ES-I3 (cell line): ENCODE data around the gene NARS2.

Experiments used
- H3K36me3 ChIP-seq: 2 replicates; pipeline ENCODE4 v1.6.1; 2013; ENCODE audit warnings: mild to moderate bottlenecking, low read length, control low read depth, moderate library complexity; ENCODE audit not compliant: insufficient read depth
- H3K4me1 ChIP-seq: 2 replicates; pipeline ENCODE4 v1.6.1; 2013; ENCODE audit warnings: mild to moderate bottlenecking, control low read depth, low read length; ENCODE audit not compliant: insufficient read depth
- H3K9ac ChIP-seq: 2 replicates; pipeline ENCODE4 v1.6.1; 2013; ENCODE audit warnings: low read depth, mild to moderate bottlenecking, low read length, moderate library complexity
- H3K9me3 ChIP-seq: 2 replicates; pipeline ENCODE4 v1.6.1; 2013; ENCODE audit warnings: mild to moderate bottlenecking, low read length, moderate library complexity; ENCODE audit not compliant: control insufficient read depth, insufficient read depth

NARS2 gene

DNA sequence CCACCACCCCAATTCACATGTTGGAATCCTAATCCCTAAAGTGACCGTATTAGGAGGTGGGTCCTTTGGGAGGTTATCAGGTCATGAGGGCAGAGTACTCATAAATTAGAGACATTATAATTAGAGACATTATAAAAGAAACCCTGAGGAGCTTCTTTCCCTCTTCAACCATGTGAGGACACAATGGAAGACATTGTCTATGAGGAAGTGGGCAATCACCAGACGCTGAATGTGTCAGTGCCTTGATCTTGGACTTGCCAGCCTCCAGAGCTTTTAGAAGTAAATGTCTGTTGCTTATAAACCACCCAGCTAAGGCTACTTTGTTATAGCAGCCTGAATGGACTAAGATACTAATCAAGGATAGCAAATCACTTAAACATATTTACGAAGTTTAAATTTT, 171.8 kb downstream of the NARS2 start:
- Histone ChIP-seq H3K4me1 (peaks cover 12% of the 10 kb centered on the region), H3K9me3 (no peaks in the 10 kb centered on the region; the same call in 1 of the 2 replicates), H3K9ac (no peak overlapping the region)

GRCh38 chr11:78400702-78401101, 174.0 kb downstream of the NARS2 start:
- no peak overlapping the region for H3K9ac ChIP-seq
- no peaks in the 10 kb centered on the region; the same call in 1 of the 2 replicates for H3K9me3 ChIP-seq
- no peaks in the 10 kb centered on the region for H3K36me3 ChIP-seq
- H3K4me1 ChIP-seq, result peaks cover 12% of the 10 kb centered on the region

More for the DNA sequence above, 171.8 kb downstream of the NARS2 start:
- H3K36me3 ChIP-seq, result no peaks in the 10 kb centered on the region

- H3K9me3 ChIP-seq, result no peaks in the 10 kb centered on the region; the same call in 1 of the 2 replicates
- H3K4me1 ChIP-seq, result peaks cover 12% of the 10 kb centered on the region
- H3K36me3 ChIP-seq, result no peaks in the 10 kb centered on the region
- no peak overlapping the region for H3K9ac ChIP-seq
Observed at GRCh38 chr11:78400116-78400515, 174.5 kb downstream of the NARS2 start.

DNA sequence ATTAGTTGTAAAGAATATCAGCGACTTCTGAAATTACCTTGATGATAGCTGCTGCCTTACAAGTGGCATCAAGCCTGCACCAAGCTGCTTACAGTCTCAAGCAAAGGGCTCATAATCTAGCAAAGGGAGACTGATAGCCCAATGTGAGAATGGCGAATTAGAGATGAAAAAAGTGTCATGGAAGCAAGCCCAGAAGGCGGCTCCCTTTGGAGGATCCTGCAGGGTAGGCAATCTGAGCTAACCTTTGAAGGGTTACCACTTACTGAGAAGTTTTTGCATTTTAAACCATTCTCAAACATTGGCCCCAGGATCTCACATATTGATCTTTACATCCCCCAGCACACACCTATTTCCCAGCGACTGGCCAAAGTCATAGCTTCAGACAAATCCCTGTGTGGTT, 175.5 kb downstream of the NARS2 start:
- H3K9me3 ChIP-seq, result no peaks in the 10 kb centered on the region; the same call in 1 of the 2 replicates
- H3K4me1 ChIP-seq, result peaks cover 12% of the 10 kb centered on the region
- H3K36me3 ChIP-seq, result no peaks in the 10 kb centered on the region
- H3K9ac ChIP-seq, result no peak overlapping the region

GRCh38 chr11:78398715-78399114, 175.9 kb downstream of the NARS2 start:
- Histone ChIP-seq H3K9ac (no peak overlapping the region), H3K9me3 (no peaks in the 10 kb centered on the region; the same call in 1 of the 2 replicates), H3K36me3 (no peaks in the 10 kb centered on the region), H3K4me1 (peaks cover 12% of the 10 kb centered on the region)

DNA sequence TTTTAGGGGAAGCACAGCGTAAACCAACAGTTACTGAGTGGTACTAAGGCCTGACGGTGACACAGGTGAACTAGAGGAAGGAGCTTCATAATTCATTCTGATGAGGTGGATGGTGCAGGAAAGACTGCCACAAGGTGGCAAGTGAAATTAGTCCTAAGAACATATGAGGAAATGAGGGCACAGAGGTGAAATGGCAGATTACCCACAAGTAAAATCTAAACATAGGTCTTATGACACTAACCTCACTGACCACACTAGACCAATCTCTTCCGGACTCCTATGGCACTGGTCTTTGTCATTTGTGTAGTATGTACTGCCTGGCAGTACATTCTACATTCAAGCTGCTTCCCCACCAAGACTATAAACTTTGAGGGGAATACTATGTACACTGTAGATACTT, 177.3 kb downstream of the NARS2 start:
- no peaks in the 10 kb centered on the region for H3K36me3 ChIP-seq
- peaks cover 12% of the 10 kb centered on the region for H3K4me1 ChIP-seq

GRCh38 chr11:78395597-78395996, 179.1 kb downstream of the NARS2 start:
- peaks cover 12% of the 10 kb centered on the region for H3K4me1 ChIP-seq
- H3K36me3 ChIP-seq, result no peaks in the 10 kb centered on the region
- H3K9ac ChIP-seq, result no peak overlapping the region
- H3K9me3 ChIP-seq, result no peaks in the 10 kb centered on the region

More for the DNA sequence above, 177.3 kb downstream of the NARS2 start:
- Histone ChIP-seq H3K9me3 (no peaks in the 10 kb centered on the region), H3K9ac (no peak overlapping the region)

GRCh38 chr11:78392854-78393253, 181.8 kb downstream of the NARS2 start:
- Histone ChIP-seq H3K4me1 (no peaks in the 10 kb centered on the region), H3K9ac (no peak overlapping the region), H3K9me3 (no peaks in the 10 kb centered on the region), H3K36me3 (no peaks in the 10 kb centered on the region)

DNA sequence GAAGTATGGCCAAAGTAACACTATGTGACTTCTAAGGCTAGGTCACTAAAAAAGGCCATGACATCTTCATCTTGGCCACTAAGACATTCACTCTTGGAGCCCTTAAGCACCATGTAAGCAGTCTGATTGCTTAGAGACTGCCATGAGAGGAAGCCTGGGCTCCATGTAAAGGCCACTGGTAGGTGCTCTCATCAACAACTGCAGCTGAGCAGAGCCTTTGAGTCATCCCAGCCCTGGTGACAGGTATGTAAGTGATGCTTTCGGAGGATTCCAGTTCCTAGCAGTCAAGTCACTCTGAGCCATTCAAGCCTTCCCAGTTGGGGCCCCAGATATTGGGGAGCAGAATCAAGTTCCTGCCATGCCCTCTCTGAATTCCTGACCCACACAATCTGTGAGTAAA, 183.2 kb downstream of the NARS2 start:
- Histone ChIP-seq H3K36me3 (no peaks in the 10 kb centered on the region), H3K9me3 (no peaks in the 10 kb centered on the region), H3K4me1 (no peaks in the 10 kb centered on the region), H3K9ac (no peak overlapping the region)

- no peaks in the 10 kb centered on the region for H3K36me3 ChIP-seq
- H3K9me3 ChIP-seq, result no peaks in the 10 kb centered on the region
- no peaks in the 10 kb centered on the region for H3K4me1 ChIP-seq
- no peak overlapping the region for H3K9ac ChIP-seq
Observed at GRCh38 chr11:78390809-78391208, 183.9 kb downstream of the NARS2 start.

DNA sequence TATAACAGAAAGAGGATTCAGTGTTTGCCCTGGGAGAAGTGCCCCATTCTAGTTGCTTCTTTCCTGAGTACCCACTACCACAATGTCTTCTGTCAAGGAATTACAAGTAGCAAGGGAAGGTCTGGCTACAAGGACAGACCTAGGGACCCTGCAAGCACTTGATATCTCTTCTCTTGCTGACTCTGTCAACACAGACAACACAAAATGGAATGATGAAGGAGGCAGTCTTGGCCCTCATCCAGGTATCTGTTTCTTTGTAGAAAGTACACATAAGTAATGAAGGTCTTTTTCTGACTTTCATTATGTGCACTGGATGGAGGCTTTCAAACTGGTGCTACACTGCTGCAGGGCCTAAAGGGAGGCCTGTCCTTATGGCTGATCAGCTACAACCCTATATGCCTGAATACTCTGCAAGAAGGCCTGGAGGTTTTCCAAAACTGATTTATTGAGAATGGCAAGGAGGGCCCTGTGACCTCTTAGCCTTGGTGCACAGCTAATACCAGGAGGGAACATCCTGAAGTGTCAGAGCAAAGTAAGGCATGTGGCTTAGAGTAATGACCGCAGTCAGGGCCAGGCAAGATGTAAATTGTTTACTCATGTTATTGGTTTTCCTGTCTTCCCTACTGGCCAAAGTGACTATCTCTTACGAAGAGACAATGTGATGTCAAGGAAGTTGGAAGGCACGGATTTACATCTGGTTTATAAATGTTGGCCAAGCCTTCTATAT, 188.3 kb downstream of the NARS2 start:
- Histone ChIP-seq H3K9me3 (peaks cover 9% of the 10 kb centered on the region), H3K36me3 (no peaks in the 10 kb centered on the region), H3K9ac (no peak overlapping the region), H3K4me1 (no peaks in the 10 kb centered on the region)
